Stimulated activated CD8-positive, alpha-beta memory T cell treated with anti-CD3 and anti-CD28 coated beads, Interleukin-4, amount 100 ng/mL, for 4 hours (primary cell): ENCODE data around the gene DNTT.

ENCODE experiments used
- DNase-seq, 2 donors: peaks; one replicate each; pipeline ENCODE4 v3.0.0-alpha.2; 2020; ENCODE audit warnings: low read depth in 2 of 2, low spot score in 1 of 2

Gene DNTT

DNA sequence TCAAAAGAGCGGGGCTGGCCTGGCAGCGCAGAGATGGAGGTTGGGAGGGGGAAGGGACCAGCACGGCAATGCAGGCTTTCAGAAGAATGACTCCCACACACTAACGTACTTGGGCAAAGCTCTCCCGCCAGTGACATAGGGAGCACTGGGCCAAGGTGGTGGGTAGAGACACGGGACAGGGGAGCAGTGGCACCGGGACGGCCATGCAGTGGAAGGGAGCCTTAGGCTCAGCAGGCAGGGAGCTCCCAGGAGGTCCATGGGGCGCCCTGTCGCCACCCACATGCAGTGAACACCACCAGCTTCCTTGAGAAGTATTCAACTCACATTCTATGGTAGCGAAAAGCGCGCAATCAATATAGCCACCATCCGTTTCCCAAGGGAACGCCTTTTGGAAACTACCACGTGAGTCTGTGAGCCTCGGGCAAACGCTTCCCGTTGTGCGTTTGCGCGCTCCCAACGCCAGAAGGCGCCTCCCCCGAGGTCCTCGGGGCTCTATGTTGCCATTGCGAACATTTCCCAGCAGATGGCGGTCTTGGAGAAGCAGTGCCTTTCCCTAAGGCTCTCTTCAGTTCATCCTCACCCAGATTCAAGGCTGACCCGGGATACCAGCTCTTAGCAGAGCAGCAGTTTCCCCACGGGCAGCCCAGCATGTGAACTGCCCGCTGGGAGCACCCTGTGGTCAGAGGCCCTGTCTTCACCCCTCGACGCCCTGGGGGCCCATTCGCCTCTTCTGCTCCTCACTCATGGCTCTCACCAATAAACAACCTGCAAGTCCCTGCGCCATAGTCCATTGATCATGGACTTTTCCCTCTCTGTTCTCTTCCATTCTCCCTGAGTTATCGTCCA, 71.0 kb downstream of the DNTT start:
- DNase-seq = peak; percentile 31 to 32

GRCh38 chr10:96376483-96376882, 72.2 kb downstream of the DNTT start:
- DNase-seq = no peak

GRCh38 chr10:96377816-96378294, 73.6 kb downstream of the DNTT start:
- no peak for DNase-seq

GRCh38 chr10:96378741-96379140, 74.5 kb downstream of the DNTT start:
- no peak for DNase-seq

DNA sequence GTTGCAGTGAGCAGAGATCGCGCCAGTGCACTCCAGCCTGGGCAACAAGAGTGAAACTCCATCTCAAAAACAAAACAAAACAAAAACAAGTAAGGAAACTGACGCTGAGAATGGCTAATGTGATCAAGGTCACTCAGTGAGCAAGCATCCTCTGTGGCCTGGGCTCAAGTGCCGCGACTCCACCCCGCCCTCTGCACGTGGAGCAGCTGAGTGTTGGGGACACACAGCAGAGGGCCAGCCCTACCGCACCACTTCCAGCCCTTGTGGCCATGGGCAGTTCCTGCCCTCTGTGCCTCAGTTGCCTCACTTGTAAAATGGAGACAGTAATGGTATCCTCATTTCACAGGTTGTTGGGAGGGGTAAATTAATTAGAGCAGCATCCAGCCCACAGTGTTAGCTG, 75.5 kb downstream of the DNTT start:
- no peak for DNase-seq

DNA sequence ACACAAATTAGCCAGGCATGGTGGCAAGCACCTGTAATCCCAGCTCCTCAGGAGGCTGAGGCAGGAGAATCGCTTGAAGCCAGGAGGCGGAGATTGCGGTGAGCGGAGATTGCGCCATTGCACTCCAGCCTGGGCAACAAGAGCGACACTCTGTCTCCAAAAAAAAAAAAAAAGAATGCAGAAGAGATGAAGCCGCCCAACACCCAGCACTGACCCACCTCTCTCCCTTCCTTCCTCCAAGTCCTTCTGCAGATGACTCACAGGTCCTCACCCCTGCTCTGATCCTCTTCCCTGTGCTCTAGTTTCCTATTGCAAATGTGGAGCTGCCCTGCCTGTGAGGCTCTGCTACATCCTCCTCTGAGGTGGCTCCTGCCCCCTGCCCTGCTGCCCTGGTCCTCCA, 76.6 kb downstream of the DNTT start:
- DNase-seq = no peak

- no peak for DNase-seq
These were observed 80.3 kb downstream of the DNTT start for GRCh38 chr10:96384506-96384905.

GRCh38 chr10:96387161-96387560, 82.9 kb downstream of the DNTT start:
- DNase-seq = no peak

DNA sequence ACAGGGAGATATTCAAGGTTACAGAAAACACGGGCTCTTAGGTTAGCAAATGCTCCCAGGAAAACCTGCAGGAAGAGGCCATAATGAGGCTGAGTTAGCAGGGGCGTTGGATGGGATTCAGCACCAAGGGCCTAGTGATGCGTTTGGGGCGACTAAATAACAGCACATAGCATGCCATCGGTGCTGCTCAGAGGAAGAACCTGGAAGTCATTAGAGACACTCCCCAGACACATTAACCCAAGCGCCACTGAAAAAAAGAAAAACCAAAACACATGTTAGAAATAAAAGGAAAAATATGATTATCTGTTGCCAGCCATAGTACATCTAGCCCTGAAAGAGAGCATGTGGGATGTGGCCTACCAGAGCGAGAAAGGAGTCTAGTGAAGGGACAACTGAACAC, 83.4 kb downstream of the DNTT start:
- no peak for DNase-seq
